K562 (cell line): ENCODE results near the gene CELSR3. TPM values are rescaled to one million over a fixed set of nuclear protein-coding genes. Genes with fewer than 3 reads are reported as not detected.
A peak's percentile ranks its signal among the peaks of the same experiment; 100 is the strongest.

ENCODE experiments used
- ATAC-seq: fragments of 200-7000 bp; cut with Tn5 transposase; 3 replicates; pipeline ENCODE4 v1.9.1; 2020; ENCODE audit warnings: moderate library complexity
- BruUV-seq: library from RNA; stranded (reverse); fragments of 400-500 nt; replicated peaks from 2 replicates; lab custom pipeline; 2021; lab: Mats Ljungman, UMichigan
- CTCF ChIA-PET: fragments of 300-600 bp; formaldehyde crosslinking; extraction: SDS; loops from one replicate; lab custom pipeline; 2021; ENCODE audit warnings: low intra/inter-chr PET ratio; lab: Yijun Ruan, JAX
- POLR2A ChIA-PET: fragments of 300-600, 350-650 bp; sonication (Branson Sonifier 250); formaldehyde crosslinking; extraction: SDS; loops from one replicate; lab custom pipeline; 2021; ENCODE audit warnings: antibody characterized with exemption, inconsistent platforms; lab: Yijun Ruan, JAX
- DNase-seq, 4 experiments: peaks; one replicate each; pipeline versions ENCODE4 v3.0.0 to v3.0.0-alpha.2; 2011 to 2018; ENCODE audit warnings: low spot score in 3 of 4, mixed read lengths in 3 of 4; ENCODE audit errors: extremely low read depth in 1 of 4
- FAIRE-seq: peaks from 2 replicates; lab custom pipeline; 2011; peaks lifted over from hg19 to GRCh38; lab: Jason Lieb, UNC
- H2AFZ ChIP-seq: 2 replicates; pipeline ENCODE4 v1.6.0; 2011; ENCODE audit warnings: low read depth, low read length, control low read depth, inconsistent platforms
- H3K27ac ChIP-seq: fragments of 200-600 bp; 3 replicates; pipeline ENCODE4 v1.8.0; 2011; ENCODE audit warnings: low read depth, mild to moderate bottlenecking, control low read depth, inconsistent platforms, low read length, moderate library complexity, mixed read lengths; ENCODE audit errors: extremely low read depth
- H3K27me3 ChIP-seq, 2 experiments: fragments of 300-600 bp in 1 of 2; 2 replicates in 1 of 2; 3 replicates in 1 of 2; pipeline versions ENCODE4 v1.6.0 to v1.8.0; 2011; ENCODE audit warnings: inconsistent platforms in 2 of 2, low read length in 2 of 2, mild to moderate bottlenecking in 1 of 2, mixed read lengths in 1 of 2, moderate library complexity in 1 of 2; ENCODE audit not compliant: control insufficient read depth in 2 of 2, insufficient read depth in 2 of 2
- H3K36me3 ChIP-seq: fragments of 300-600 bp; 3 replicates; pipeline ENCODE4 v1.8.0; 2011; ENCODE audit warnings: mild to moderate bottlenecking, low read length, inconsistent platforms; ENCODE audit not compliant: control insufficient read depth, insufficient read depth
- H3K4me1 ChIP-seq, 2 experiments: fragments of 200-600 bp in 1 of 2; replicated peaks in 1 of 2; 2 replicates in 1 of 2; 3 replicates in 1 of 2; pipeline versions ENCODE4 v1.5.1 to v1.8.0; 2011; ENCODE audit warnings: inconsistent platforms in 2 of 2, low read length in 2 of 2, mild to moderate bottlenecking in 1 of 2, mixed read lengths in 1 of 2, moderate library complexity in 1 of 2; ENCODE audit not compliant: control insufficient read depth in 2 of 2, insufficient read depth in 2 of 2
- H3K4me2 ChIP-seq: 2 replicates; pipeline ENCODE4 v1.6.1; 2011; ENCODE audit warnings: low read length, control low read depth, inconsistent platforms, mixed read lengths; ENCODE audit not compliant: insufficient read depth
- H3K4me3 ChIP-seq: fragments of 200-600 bp; sonication (generic), shearing (Covaris generic); 2 replicates; pipeline ENCODE4 v1.5.1; 2016; ENCODE audit warnings: control low read depth, inconsistent platforms
- H3K79me2 ChIP-seq: fragments of 200-600 bp; 3 replicates; pipeline ENCODE4 v1.8.0; 2011; ENCODE audit warnings: low read length, inconsistent platforms; ENCODE audit not compliant: control insufficient read depth, insufficient read depth
- H3K9ac ChIP-seq, 2 experiments: 2 replicates each; pipeline versions ENCODE4 v1.6.0 to v1.6.1; 2011; ENCODE audit warnings: low read depth in 2 of 2, low read length in 2 of 2, control low read depth in 1 of 2, inconsistent platforms in 1 of 2, mild to moderate bottlenecking in 1 of 2, mixed read lengths in 1 of 2; ENCODE audit not compliant: insufficient read depth in 1 of 2
- H3K9me1 ChIP-seq: one replicate; pipeline ENCODE4 v1.6.0; 2011; ENCODE audit warnings: inconsistent platforms, mild to moderate bottlenecking, low read length, moderate library complexity; ENCODE audit not compliant: control insufficient read depth, insufficient read depth
- H3K9me3 ChIP-seq: replicated peaks from 2 replicates; pipeline ENCODE4 v1.5.1; 2011; ENCODE audit warnings: low read depth, low read length, inconsistent platforms; ENCODE audit not compliant: control insufficient read depth, insufficient read depth
- H4K20me1 ChIP-seq: replicated peaks from 2 replicates; pipeline ENCODE4 v1.6.1; 2011; ENCODE audit warnings: low read length, inconsistent platforms, mixed read lengths; ENCODE audit not compliant: control insufficient read depth, insufficient read depth
- BACH1 ChIP-seq: fragments of 200-800 bp; sonication (Bioruptor generic); IDR thresholded peaks from 2 replicates; pipeline ENCODE4 v1.6.1; 2016; ENCODE audit warnings: missing genetic modification characterization, missing compliant biosample characterization
- CTBP1 ChIP-seq: fragments of 450-650 bp; IDR thresholded peaks from 2 replicates; pipeline ENCODE4 v1.6.1; 2016; ENCODE audit warnings: borderline replicate concordance
- GTF2B ChIP-seq: IDR thresholded peaks from 2 replicates; pipeline ENCODE4 v1.6.1; 2011; ENCODE audit not compliant: insufficient read length; ENCODE audit errors: extremely low read depth
- KDM1A ChIP-seq, 2 experiments: fragments of 450-650 bp; IDR thresholded peaks; 2 replicates each; pipeline ENCODE4 v1.6.1; 2016; ENCODE audit warnings: mild to moderate bottlenecking in 2 of 2
- NCOR1 ChIP-seq: fragments of 450-650 bp; IDR thresholded peaks from 2 replicates; pipeline ENCODE4 v1.6.1; 2016; ENCODE audit warnings: mild to moderate bottlenecking, moderate library complexity
- NR2C2 ChIP-seq, 2 experiments: fragments of 200-800 bp in 1 of 2; sonication (Bioruptor generic) in 1 of 2; sonication (generic) in 1 of 2; formaldehyde crosslinking in 1 of 2; IDR thresholded peaks; 2 replicates each; pipeline versions ENCODE4 v1.6.1 to v1.8.0; 2016 to 2022; ENCODE audit warnings: mild to moderate bottlenecking in 1 of 2, missing compliant biosample characterization in 1 of 2, missing genetic modification characterization in 1 of 2, missing genetic modification reagents in 1 of 2
- PURB ChIP-seq: sonication (generic); formaldehyde crosslinking; IDR thresholded peaks from 2 replicates; pipeline ENCODE4 v1.9.0; 2021; ENCODE audit warnings: low read depth, mild to moderate bottlenecking, missing genetic modification reagents
- SPI1 ChIP-seq: IDR thresholded peaks from 2 replicates; pipeline ENCODE4 v1.6.1; 2011; ENCODE audit warnings: low read depth, low read length, control low read depth, borderline replicate concordance
- UBTF ChIP-seq, 2 experiments: IDR thresholded peaks; 2 replicates each; pipeline ENCODE4 v1.6.1; 2012; ENCODE audit warnings: improper control_type of control experiment in 2 of 2, low read depth in 2 of 2, low read length in 2 of 2, borderline replicate concordance in 1 of 2
- ZNF586 ChIP-seq: fragments of 450-650 bp; formaldehyde crosslinking; conservative IDR thresholded peaks from 2 replicates; pipeline ENCODE4 v1.4.0; 2020; ENCODE audit warnings: mild to moderate bottlenecking, moderate library complexity
- ZNF609 ChIP-seq: sonication (generic); formaldehyde crosslinking; IDR thresholded peaks from 2 replicates; pipeline ENCODE4 v1.8.1; 2023; ENCODE audit warnings: missing genetic modification reagents, mild to moderate bottlenecking, borderline replicate concordance
- WGBS: fragments of 100-300 bp; shearing (Covaris generic); methylation state at CpG from one replicate; pipeline ENCODE4 v1.1.6; 2016; ENCODE audit warnings: low coverage, mixed read lengths; ENCODE audit not compliant: insufficient coverage; ENCODE audit errors: missing lambda C conversion rate; 5-methylcytosine and 5-hydroxymethylcytosine counted together
- in situ Hi-C: fragments of 300-500 bp; cut with MboI; formaldehyde crosslinking; loops from 4 replicates; pipeline ENCODE4 v1.15.0; 2018; ENCODE audit warnings: inconsistent platforms, mixed read lengths
- intact Hi-C: fragments of 100-400 bp; cut with micrococcal nuclease; formaldehyde crosslinking; loops from 2 replicates; pipeline ENCODE4 v1.14.2; 2022
- polyA plus RNA-seq, 8 experiments: library from polyadenylated mRNA; depleted of rRNA in 4 of 8; stranded (reverse) in 5 of 8; unstranded in 3 of 8; fragments of >200 nt; fragmentation: Nextera tagmentation in 2 of 8; fragmentation: Illumina TruSeq in 1 of 8; extraction: Ambion mirVana in 2 of 8; extraction: Trizol in 1 of 8; gene quantifications; 2 replicates each; pipeline versions ENCODE4 v1.2.1 to v1.2.3, GENCODE V29; 2011 to 2014; ENCODE audit warnings: inconsistent platforms in 1 of 8, missing spikeins in 1 of 8
- total RNA-seq, 7 experiments: library from RNA; depleted of rRNA in 6 of 7; stranded (reverse); fragments of >200 nt in 6 of 7; fragmentation: Illumina TruSeq in 2 of 7; extraction: Trizol in 2 of 7; gene quantifications; 2 replicates each; pipeline versions ENCODE4 v1.2.1 to v1.2.3, GENCODE V29; 2011 to 2021; ENCODE audit warnings: low replicate concordance in 1 of 7

The CELSR3 gene
- total and polyA plus RNA-seq, 9 of the 15 experiments (the other 6 are each of a cell fraction or from before 2014, with no cell fraction given), result 0.10 to 2.7 (median 0.76) TPM

GRCh38 chr3:48679411-48680391 lies 17.0 kb upstream of the CELSR3 start:
- Histone ChIP-seq H2AFZ (no peak overlapping the region), H3K36me3 (peaks cover 59% of the 10 kb centered on the region; the same call in 2 of the 3 replicates), H3K27ac (no peak overlapping the region), H3K27me3 (no peaks in the 10 kb centered on the region), H3K79me2 (peaks cover 18% of the 10 kb centered on the region), H3K4me2 (no peak overlapping the region), H3K9me1 (no peaks in the 10 kb centered on the region), H3K4me3 (no peak overlapping the region), H3K4me1 (peaks cover 15 to 16% of the 10 kb centered on the region in 2 experiments; a peak in 4 of 5 replicates), H3K9me3 (no peaks in the 10 kb centered on the region), H3K9ac (no peak overlapping the region), H4K20me1 (peaks cover 9% of the 10 kb centered on the region; the same call in 1 of the 2 replicates)
- FAIRE-seq, result no peak
- no peak for DNase-seq
- in situ Hi-C loops (no loop called here), intact Hi-C loops (no loop called here)
- ATAC-seq, result no peak
- WGBS, result over 99% methylated on average over 11 of the region's 20 CpGs
- CTCF ChIA-PET, result no interaction called here
- BruUV-seq, result no TSS peak
- POLR2A ChIA-PET, result interaction anchor here (0.5 to 1.3 kb wide), 4 partner anchors 9 to 56 kb away, joined by 3 to 4 read pairs (median 4); no protein-coding TSS in a partner anchor
- TF ChIP-seq GTF2B (no peak), ZNF586 (CRISPR knock-in tag) (no peak), NR2C2 (CRISPR knock-in tag; IDR thresholded peaks at IDR 0.05) (no peak), NR2C2 (tag; IDR thresholded peaks at IDR 0.05) (no peak), PURB (CRISPR knock-in tag) (no peak), NCOR1 (no peak), ZNF609 (CRISPR knock-in tag) (no peak), CTBP1 (no peak), SPI1 (peak; percentile 64), BACH1 (no peak), UBTF (IDR thresholded peaks at IDR 0.05; ENCODE audit: borderline replicate concordance in 1 of 2, low read depth in 2 of 2, low read length in 2 of 2) (no peak), KDM1A (IDR thresholded peaks at IDR 0.05) (no peak)
